ENCODE results near the gene IKZF1.

DNA sequence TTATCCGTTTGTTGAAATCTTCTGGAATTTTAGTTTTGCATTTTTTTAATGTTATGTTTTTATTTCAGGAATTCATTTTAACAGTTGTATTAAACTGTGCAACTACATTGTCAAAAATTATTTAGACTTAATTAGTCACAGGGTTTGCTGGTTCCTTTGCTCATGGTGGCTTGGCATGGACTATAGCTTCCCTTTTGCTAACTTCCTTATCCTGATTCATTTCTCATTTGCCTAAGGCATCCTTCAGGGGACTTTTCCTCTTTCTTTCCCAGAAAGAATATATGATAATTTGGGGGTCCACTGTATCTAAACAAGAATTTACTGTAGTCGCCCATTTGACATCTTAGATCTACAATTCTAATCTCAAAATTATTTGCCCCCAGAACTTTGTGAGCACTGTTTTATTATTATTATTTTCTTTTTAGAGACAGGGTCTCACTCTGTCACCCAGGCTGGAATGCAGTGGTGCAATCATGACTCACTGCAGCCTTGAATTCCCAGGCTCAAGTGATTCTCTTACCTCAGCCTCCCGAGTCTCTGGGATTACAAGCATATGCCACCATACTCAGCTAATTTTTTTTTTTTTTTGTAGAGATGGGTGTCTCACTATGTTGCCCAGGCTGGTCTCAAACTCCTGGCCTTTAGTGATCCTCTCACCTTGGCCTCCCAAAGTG lies 131.8 kb downstream of the IKZF1 start:
- no peak for TF ChIP-seq EZH2 (IDR thresholded peaks at IDR 0.05; ENCODE audit: borderline replicate concordance, low read depth, low read length, severe bottlenecking)
- TF ChIP-seq, protein P1, sequence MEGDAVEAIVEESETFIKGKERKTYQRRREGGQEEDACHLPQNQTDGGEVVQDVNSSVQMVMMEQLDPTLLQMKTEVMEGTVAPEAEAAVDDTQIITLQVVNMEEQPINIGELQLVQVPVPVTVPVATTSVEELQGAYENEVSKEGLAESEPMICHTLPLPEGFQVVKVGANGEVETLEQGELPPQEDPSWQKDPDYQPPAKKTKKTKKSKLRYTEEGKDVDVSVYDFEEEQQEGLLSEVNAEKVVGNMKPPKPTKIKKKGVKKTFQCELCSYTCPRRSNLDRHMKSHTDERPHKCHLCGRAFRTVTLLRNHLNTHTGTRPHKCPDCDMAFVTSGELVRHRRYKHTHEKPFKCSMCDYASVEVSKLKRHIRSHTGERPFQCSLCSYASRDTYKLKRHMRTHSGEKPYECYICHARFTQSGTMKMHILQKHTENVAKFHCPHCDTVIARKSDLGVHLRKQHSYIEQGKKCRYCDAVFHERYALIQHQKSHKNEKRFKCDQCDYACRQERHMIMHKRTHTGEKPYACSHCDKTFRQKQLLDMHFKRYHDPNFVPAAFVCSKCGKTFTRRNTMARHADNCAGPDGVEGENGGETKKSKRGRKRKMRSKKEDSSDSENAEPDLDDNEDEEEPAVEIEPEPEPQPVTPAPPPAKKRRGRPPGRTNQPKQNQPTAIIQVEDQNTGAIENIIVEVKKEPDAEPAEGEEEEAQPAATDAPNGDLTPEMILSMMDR (IDR thresholded peaks at IDR 0.05; ENCODE audit: borderline replicate concordance, extremely low read depth, low read length, poor library complexity, severe bottlenecking), result no peak

All from DND-41 (cell line).